A673 (cell line): ENCODE results near the gene TNFRSF21.

Experiments used
- CTCF ChIP-seq: fragments of 300-800, 200-600 bp; sonication (generic); conservative IDR thresholded peaks from 2 replicates; pipeline ENCODE4 v1.5.1; 2017; ENCODE audit warnings: low read depth, mild to moderate bottlenecking, antibody characterized with exemption, low read length, moderate library complexity, mixed read lengths
- EZH2 ChIP-seq: fragments of 200-600 bp; sonication (generic); IDR thresholded peaks from 2 replicates; pipeline ENCODE4 v1.6.1; 2017; ENCODE audit warnings: borderline replicate concordance, low read depth, mild to moderate bottlenecking, mixed read lengths, antibody characterized with exemption, low read length; ENCODE audit not compliant: poor library complexity, severe bottlenecking

- no peak for TF ChIP-seq CTCF
- no peak for TF ChIP-seq EZH2
Observed at GRCh38 chr6:47250302-47250701, 59.4 kb downstream of the TNFRSF21 start.
